Prostate gland (tissue), 2 donors: ENCODE results near the gene MED27. TPM values are rescaled to one million over a fixed set of nuclear protein-coding genes. Genes with fewer than 3 reads are reported as not detected.

Source experiments
- DNase-seq: peaks from one replicate; pipeline ENCODE4 v3.0.0-alpha.2; 2019; ENCODE audit warnings: low spot score
- H3K27ac ChIP-seq, 2 donors: fragments of 200-600 bp; sonication (generic); 2 replicates each; pipeline ENCODE4 v1.5.1; 2017 to 2019
- H3K27me3 ChIP-seq: fragments of 200-600 bp; sonication (generic); replicated peaks from 2 replicates; pipeline ENCODE4 v1.5.1; 2019; ENCODE audit not compliant: insufficient read depth
- H3K36me3 ChIP-seq, 2 donors: fragments of 200-600 bp; sonication (generic); 1 replicate in 1 of 2; 2 replicates in 1 of 2; pipeline versions ENCODE4 v1.5.1 to v1.8.1; 2017 to 2019
- H3K4me1 ChIP-seq: fragments of 200-600 bp; sonication (generic); replicated peaks from 2 replicates; pipeline ENCODE4 v1.5.1; 2019
- H3K4me3 ChIP-seq, 2 donors: fragments of 200-600 bp; sonication (generic); 2 replicates each; pipeline ENCODE4 v1.5.1; 2017 to 2019
- H3K9me3 ChIP-seq: fragments of 200-600 bp; sonication (generic); 2 replicates; pipeline ENCODE4 v1.5.1; 2017
- CTCF ChIP-seq, 4 experiments: fragments of 200-600 bp in 2 of 4; fragments of 450-650 bp in 2 of 4; sonication (generic) in 2 of 4; IDR thresholded peaks; 1 replicate in 3 of 4; 2 replicates in 1 of 4; pipeline ENCODE4 v1.5.1; 2016 to 2019; ENCODE audit warnings: antibody characterized with exemption in 4 of 4, mild to moderate bottlenecking in 2 of 4, moderate library complexity in 2 of 4
- POLR2A ChIP-seq: fragments of 450-650 bp; IDR thresholded peaks from one replicate; pipeline ENCODE4 v1.6.1; 2016; ENCODE audit warnings: antibody characterized with exemption, mild to moderate bottlenecking
- POLR2AphosphoS5 ChIP-seq: sonication (generic); formaldehyde crosslinking; IDR thresholded peaks from one replicate; pipeline ENCODE4 v1.6.1; 2017; ENCODE audit warnings: antibody characterized with exemption
- WGBS: methylation state at CpG from one replicate; pipeline ENCODE4 v1.1.5; 2018; 5-methylcytosine and 5-hydroxymethylcytosine counted together
- intact Hi-C: fragments of 100-400 bp; cut with DNase I; formaldehyde crosslinking; loops from one replicate; pipeline ENCODE4 v1.14.2; 2022
- total RNA-seq, 2 donors: library from RNA; depleted of rRNA; stranded (reverse); fragments of >200 nt; gene quantifications; one replicate each; pipeline ENCODE4 v1.1.0, GENCODE V29; 2016

The MED27 gene
- total RNA-seq, 2 donors from 2014 or later = 17.4 to 22.7 TPM

DNA sequence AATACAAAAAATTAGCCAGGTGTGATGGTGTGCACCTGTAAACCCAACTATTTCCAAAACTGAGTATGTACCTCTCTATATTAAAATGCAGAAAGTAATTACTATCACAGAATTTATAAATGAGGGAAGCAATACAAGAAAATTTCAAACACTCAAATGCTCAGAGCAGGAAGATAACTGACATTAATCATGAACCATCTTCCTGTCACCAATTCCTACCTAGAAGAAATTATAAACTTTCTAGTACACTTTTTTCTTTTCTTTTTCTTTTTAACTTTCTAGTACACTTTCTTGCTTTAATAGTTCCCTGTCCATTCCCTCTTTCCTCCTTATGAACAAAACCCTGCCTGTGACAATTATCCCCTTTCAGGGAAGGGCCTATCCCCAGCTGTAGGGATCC, 106.8 kb downstream of the MED27 start:
- TF ChIP-seq POLR2AphosphoS5 (no peak), POLR2A (no peak), CTCF (IDR thresholded peaks at IDR 0.05) (no peak)
- no peak for DNase-seq
- H3K27ac ChIP-seq = no peak overlapping the region
- H3K36me3 ChIP-seq = no peaks in the 10 kb centered on the region
- no peak overlapping the region for H3K4me3 ChIP-seq
- no peaks in the 10 kb centered on the region for H3K9me3 ChIP-seq
- intact Hi-C loops = no loop called here
- no peaks in the 10 kb centered on the region for H3K4me1 ChIP-seq
- H3K27me3 ChIP-seq = no peaks in the 10 kb centered on the region

DNA sequence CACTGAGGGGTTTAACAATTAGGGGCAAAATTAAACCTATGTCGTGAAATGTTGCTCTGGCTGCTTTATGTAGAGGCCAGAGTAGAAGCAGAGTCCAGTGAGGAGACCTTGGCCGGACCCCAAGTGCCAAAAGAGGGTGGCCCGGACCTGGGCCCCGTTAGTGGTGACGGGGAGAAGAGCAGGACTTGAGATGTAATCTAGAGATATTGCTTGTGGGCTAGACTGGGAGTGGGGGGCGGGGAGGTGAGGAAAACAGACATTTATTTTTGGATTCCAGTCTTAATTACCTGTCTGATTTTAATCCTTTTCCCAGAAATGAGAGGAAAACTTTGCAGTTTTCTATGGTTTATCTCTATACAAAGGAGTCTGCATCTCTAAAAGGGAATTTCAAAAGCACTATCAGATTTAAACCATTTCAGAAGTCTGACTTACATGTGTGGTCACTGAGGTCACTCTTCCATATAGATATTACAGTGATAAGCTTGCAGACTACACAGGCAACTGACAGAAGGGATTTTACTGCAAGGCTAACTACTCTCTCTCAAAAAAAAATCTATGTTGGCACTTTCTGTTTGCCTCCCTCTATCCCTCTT, 108.1 kb downstream of the MED27 start:
- Histone ChIP-seq H3K27ac (no peak overlapping the region), H3K9me3 (no peaks in the 10 kb centered on the region), H3K4me1 (no peaks in the 10 kb centered on the region), H3K36me3 (no peaks in the 10 kb centered on the region), H3K27me3 (no peaks in the 10 kb centered on the region), H3K4me3 (no peak overlapping the region)
- 87% methylated on average over 6 of the region's 6 CpGs for WGBS
- intact Hi-C loops = no loop called here
- no peak for DNase-seq
- no peak for TF ChIP-seq CTCF (IDR thresholded peaks at IDR 0.05)
- TF ChIP-seq POLR2AphosphoS5 = no peak
- TF ChIP-seq POLR2A = no peak

DNA sequence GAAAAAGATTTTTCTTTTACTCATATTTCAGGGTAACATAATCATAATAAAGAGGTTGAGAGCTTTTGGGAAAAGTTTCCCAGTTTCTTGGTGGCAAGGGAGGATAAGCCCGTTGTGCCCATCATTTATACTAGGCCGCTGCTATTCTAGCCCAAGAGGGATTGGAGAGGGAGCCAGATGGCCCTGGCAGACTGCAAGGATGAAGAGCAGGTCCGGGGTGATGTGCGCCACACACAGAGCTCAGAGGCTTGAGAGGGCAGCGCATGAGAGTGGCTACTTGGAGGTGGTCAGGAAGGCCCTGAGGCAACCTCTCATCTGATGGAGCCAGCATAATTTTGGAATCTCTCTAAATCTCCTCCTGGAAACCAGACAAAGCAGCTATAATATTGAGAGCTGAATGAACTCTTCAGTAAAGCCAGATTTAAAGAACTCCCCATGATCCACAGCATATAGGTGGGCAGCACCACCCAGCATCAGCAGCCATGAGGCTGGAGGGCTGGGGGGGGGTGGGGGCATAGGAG, 110.1 kb downstream of the MED27 start:
- no peak for TF ChIP-seq POLR2A
- TF ChIP-seq CTCF (IDR thresholded peaks at IDR 0.05) = no peak
- TF ChIP-seq POLR2AphosphoS5 = no peak
- intact Hi-C loops = no loop called here

DNA sequence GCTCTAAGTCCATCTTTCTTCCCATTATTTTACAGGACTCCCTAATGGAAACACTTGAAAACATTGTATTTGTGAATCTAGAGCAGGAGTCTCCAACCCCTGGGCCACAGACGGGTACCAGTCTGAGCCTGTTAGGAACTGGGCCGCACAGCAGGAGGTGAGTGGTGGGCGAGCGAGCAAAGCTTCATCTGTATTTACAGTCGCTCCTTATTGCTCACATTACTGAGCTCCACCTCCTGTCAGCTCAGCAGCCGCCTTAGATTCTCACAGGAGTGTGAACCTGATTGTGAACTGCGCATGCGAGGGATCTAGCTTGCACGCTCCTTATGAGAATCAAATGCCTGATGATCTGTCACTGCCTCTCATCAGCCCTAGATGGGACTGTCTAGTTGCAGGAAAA, 111.0 kb downstream of the MED27 start:
- DNase-seq = no peak
- Histone ChIP-seq H3K4me1 (no peaks in the 10 kb centered on the region), H3K27me3 (no peaks in the 10 kb centered on the region), H3K9me3 (no peaks in the 10 kb centered on the region), H3K4me3 (no peak overlapping the region), H3K27ac (no peak overlapping the region), H3K36me3 (no peaks in the 10 kb centered on the region)
- WGBS = 94% methylated on average over 9 of the region's 9 CpGs
- TF ChIP-seq POLR2AphosphoS5 = no peak
- intact Hi-C loops = no loop called here

More for the DNA sequence above, 110.1 kb downstream of the MED27 start:
- DNase-seq = no peak
- Histone ChIP-seq H3K4me3 (no peak overlapping the region), H3K27ac (no peak overlapping the region), H3K27me3 (no peaks in the 10 kb centered on the region), H3K9me3 (no peaks in the 10 kb centered on the region), H3K4me1 (no peaks in the 10 kb centered on the region), H3K36me3 (no peaks in the 10 kb centered on the region)
- WGBS = 87% methylated on average over 5 of the region's 5 CpGs

DNA sequence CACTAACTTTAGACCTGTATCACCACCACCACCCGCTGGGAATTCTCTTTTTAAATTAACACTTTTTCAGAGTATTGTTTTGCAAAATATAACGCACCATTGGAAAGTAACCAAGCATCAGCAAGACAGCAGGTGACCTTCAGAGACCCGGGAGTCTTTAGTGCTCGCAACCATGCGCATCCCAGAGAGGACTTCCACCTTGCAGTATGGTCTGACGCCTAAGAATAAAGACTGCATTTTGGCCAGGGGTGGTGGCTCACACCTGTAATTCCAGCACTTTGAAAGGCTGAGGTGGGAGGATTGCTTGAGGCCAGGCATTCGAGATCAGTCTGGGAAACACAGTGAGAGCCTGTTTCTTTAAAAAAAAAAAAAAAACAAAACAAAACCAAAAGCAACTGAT, 113.8 kb downstream of the MED27 start:
- no peak overlapping the region for H3K4me3 ChIP-seq
- no peaks in the 10 kb centered on the region for H3K27me3 ChIP-seq
- WGBS = 90% methylated on average over 7 of the region's 7 CpGs
- no peaks in the 10 kb centered on the region for H3K36me3 ChIP-seq
- no peak for DNase-seq
- intact Hi-C loops = no loop called here
- no peak overlapping the region for H3K27ac ChIP-seq
- H3K4me1 ChIP-seq = no peaks in the 10 kb centered on the region
- TF ChIP-seq CTCF (IDR thresholded peaks at IDR 0.05) (no peak), POLR2A (no peak), POLR2AphosphoS5 (no peak)
- H3K9me3 ChIP-seq = no peaks in the 10 kb centered on the region
